ENCODE data around the gene SLC22A16.

SLC22A16 gene

DNA sequence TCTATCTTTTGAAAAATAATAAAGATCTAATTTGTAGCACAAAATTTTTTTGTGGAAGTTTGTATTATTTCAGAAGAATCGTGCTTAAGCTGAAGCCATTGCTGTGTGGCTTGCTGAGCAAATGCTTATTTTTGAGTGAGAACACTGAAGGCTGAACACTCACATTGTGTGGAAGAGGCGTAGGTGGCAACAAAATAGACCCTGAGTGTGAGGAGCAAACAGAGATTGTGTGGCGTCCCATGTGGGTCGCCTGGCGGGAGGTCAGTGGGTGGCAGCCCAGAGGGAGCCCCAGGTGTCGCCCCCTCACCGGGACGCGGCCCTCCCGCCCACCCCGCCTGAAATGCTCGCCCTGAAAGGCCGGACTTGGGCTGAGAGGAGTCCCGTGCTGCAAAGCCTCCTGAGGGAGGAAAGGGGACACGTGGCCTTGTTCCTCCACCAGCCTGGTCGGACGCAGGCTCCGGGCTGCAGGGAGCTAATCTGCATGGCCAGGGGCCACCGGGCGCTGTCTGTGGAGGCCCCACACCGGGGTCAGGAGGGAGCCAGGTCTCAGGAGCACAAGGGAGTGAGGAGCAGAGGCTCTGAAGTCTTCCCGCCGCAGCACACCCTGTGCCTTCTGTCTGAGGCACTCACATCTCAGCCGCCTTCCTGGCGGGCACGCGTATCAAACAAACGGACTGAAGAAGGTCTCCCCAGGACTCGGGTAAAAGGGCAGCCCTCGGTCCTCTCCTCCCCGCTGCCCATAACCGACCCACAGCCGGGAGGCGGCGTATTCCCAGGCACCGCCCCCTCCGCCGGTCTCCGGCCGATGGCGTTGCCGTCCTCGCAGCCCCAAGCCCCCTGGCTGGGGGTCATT lies 77.0 kb downstream of the SLC22A16 start:
- Mint-ChIP-seq H3K4me1 (ENCODE audit: low read depth in 2 of 2) (no peaks in the 10 kb centered on the region), H3K27me3 (peaks cover 15 to 22% of the 10 kb centered on the region in 2 donors), H3K9me3 (no peaks in the 10 kb centered on the region), H3K4me3 (no peak overlapping the region), H3K27ac (no peak overlapping the region), H3K36me3 (ENCODE audit: insufficient read depth) (no peaks in the 10 kb centered on the region)
- no peak for DNase-seq
- ATAC-seq (replicated peaks): no peak

DNA sequence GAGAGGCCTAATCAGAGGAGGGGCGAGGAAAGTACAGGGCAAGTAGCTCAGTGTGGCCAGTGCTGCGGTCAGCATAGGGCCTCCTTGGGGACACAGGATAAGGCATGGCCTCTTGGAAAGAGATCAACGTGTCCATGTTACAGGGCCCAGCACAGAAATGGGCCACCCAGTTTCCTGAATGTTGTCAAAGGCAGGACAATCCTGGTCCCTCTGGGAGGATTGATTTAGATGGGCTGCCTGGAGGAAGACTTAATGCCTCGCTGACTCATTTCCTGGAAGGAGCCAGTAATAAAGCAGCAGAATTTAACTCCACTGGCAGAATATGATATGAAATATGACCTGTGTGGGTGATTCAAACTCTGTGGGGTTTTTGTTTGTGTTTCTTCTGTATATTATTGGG lies 77.6 kb downstream of the SLC22A16 start:
- no peak overlapping the region for H3K4me3 Mint-ChIP-seq
- no peaks in the 10 kb centered on the region for H3K36me3 Mint-ChIP-seq (ENCODE audit: insufficient read depth)
- no peaks in the 10 kb centered on the region for H3K4me1 Mint-ChIP-seq (ENCODE audit: low read depth in 2 of 2)
- no peaks in the 10 kb centered on the region for H3K9me3 Mint-ChIP-seq
- DNase-seq (no peak), ATAC-seq (replicated peaks) (no peak)
- H3K27me3 Mint-ChIP-seq: peaks cover 15 to 22% of the 10 kb centered on the region in 2 donors
- H3K27ac Mint-ChIP-seq: no peak overlapping the region

DNA sequence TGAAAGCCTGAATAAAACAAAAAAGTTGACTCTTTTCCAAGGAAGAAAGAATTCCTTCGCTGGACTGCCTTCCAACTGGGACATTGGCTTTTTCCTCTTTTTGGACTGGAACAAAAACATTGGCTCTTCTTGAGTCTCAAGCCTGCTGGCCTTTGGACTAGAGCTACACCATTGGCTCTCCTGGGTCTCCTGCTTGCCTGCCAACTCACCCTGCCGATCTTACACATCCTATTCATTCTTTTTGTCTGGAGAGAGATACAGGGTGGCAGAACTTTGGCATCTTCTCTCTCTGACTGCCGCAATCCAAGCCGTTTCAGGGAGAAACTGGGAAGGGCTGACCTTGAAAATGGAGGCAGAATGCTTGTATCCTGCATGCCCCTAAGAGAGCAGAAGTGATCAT lies 81.2 kb downstream of the SLC22A16 start:
- no peak for DNase-seq
- H3K27ac Mint-ChIP-seq: no peak overlapping the region
- peaks cover 2 to 4% of the 10 kb centered on the region in 2 donors for H3K4me1 Mint-ChIP-seq (ENCODE audit: low read depth in 2 of 2)
- no peak overlapping the region for H3K4me3 Mint-ChIP-seq
- no peaks in the 10 kb centered on the region for H3K9me3 Mint-ChIP-seq
- H3K36me3 Mint-ChIP-seq (ENCODE audit: insufficient read depth): no peaks in the 10 kb centered on the region
- no peak for ATAC-seq (replicated peaks)
- H3K27me3 Mint-ChIP-seq: peaks cover 0 to 14% of the 10 kb centered on the region in 2 donors

DNA sequence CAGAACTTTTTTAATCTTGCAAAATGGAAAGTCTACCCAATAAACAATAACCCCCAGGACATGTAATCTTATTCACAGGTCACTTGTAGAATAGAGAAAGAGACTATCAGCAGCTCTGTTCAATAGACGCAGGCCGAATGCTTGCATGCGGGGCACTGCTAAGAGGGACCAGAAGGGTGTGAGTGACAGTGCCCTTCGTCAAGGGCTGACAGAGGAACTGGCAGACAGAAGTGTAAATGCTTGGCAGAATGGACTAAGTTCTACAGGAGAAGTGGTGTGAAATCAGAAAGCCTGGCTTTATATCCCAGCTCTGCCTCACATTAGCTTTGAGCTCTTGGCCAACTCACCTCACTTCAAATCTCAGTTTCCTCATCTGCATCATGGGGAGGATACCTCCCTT lies 82.0 kb downstream of the SLC22A16 start:
- H3K4me1 Mint-ChIP-seq (ENCODE audit: low read depth in 2 of 2): peaks cover 4 to 7% of the 10 kb centered on the region in 2 donors
- ATAC-seq (replicated peaks) (no peak), DNase-seq (no peak)
- no peaks in the 10 kb centered on the region for H3K36me3 Mint-ChIP-seq (ENCODE audit: insufficient read depth)
- H3K4me3 Mint-ChIP-seq: no peak overlapping the region
- no peak overlapping the region for H3K27ac Mint-ChIP-seq
- peaks cover 0 to 14% of the 10 kb centered on the region in 2 donors for H3K27me3 Mint-ChIP-seq
- H3K9me3 Mint-ChIP-seq: no peaks in the 10 kb centered on the region

DNA sequence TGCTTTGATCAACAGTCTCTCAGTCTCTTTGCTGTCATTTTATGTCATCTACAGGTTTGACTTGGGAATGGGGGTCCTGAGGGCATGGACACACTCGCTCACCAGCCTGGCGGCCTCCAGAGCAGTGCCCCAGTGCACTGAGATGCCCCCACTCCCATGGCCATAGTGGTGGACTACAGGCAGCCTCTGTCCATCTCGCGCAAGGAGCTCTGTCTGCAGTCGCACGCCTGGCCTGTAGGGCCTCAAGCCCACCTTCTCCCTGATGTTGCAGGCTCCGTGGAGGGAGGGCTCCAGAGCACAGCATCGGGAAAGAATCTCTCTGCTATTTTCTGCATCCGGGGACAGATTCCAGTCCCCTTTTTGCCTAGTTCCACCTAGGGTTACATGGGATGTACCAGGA lies 83.7 kb downstream of the SLC22A16 start:
- H3K9me3 Mint-ChIP-seq: no peaks in the 10 kb centered on the region
- no peak overlapping the region for H3K27ac Mint-ChIP-seq
- DNase-seq (no peak), ATAC-seq (replicated peaks) (no peak)
- H3K27me3 Mint-ChIP-seq: peaks cover 0 to 14% of the 10 kb centered on the region in 2 donors
- H3K36me3 Mint-ChIP-seq (ENCODE audit: insufficient read depth): no peaks in the 10 kb centered on the region
- H3K4me1 Mint-ChIP-seq (ENCODE audit: low read depth in 2 of 2): peaks cover 4 to 7% of the 10 kb centered on the region in 2 donors
- H3K4me3 Mint-ChIP-seq: no peak overlapping the region

DNA sequence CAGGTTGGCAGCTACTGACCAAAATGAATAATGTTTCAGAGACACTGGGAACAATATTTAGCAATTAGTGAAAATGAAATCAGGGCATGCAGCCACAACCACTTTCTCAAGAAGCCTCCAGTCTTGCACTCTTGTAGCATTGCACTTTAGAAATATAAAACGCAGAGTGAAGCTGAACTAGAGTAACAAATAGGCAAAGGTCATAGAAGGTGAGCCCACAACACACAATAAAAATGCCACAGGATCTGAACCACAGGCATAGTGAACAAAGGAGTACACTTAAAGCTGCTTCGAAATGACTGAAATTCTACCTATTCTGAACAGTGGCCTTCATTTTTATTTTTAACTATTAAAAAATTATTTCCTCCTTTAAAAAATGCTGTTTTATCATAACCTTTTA lies 86.0 kb downstream of the SLC22A16 start:
- no peak for DNase-seq
- no peak overlapping the region for H3K27ac Mint-ChIP-seq
- peak; percentile 63 for ATAC-seq (replicated peaks)
- H3K4me3 Mint-ChIP-seq: no peak overlapping the region
- no peaks in the 10 kb centered on the region for H3K9me3 Mint-ChIP-seq
- peaks cover 4 to 7% of the 10 kb centered on the region in 2 donors for H3K4me1 Mint-ChIP-seq (ENCODE audit: low read depth in 2 of 2)
- no peaks in the 10 kb centered on the region for H3K36me3 Mint-ChIP-seq (ENCODE audit: insufficient read depth)
- H3K27me3 Mint-ChIP-seq: peaks cover 0 to 14% of the 10 kb centered on the region in 2 donors

DNA sequence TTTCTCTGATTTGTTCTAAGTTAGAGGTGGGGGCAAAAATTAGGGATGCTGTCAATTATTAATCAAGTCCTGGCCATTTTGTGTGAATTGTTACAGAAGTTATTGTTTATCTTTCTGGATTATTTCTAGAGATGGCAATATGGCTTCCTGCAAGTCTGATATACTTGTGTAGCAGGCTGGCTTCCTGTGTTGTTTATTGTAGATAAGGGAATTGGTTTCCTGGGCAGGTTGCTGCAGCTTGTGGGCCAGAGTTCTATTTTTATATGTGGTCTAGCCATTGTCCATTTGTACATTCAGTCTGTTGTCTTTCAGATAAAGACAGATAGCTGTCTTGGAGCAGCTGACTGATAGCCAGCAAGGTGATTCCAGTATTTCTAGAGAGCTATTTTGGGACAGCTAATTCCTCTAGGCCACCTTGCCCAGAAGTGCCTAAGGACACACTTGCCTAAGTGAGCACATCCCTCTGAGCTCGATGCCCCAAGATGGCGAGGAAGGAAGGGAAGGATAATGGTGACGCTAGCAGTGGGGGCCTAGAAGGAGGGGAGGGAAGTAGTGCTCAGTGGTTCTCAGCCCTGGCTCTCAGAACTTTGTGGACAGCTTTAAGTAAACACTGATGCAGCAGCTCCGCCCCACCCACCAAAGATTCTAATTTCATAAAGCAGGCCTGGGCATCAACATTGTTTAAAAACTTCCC lies 86.6 kb downstream of the SLC22A16 start:
- no peak for DNase-seq
- Mint-ChIP-seq H3K4me3 (no peak overlapping the region), H3K27ac (no peak overlapping the region), H3K36me3 (ENCODE audit: insufficient read depth) (no peaks in the 10 kb centered on the region), H3K27me3 (peaks cover 0 to 14% of the 10 kb centered on the region in 2 donors), H3K9me3 (no peaks in the 10 kb centered on the region), H3K4me1 (ENCODE audit: low read depth in 2 of 2) (peaks cover 4 to 7% of the 10 kb centered on the region in 2 donors)
- peak; percentile 35 for ATAC-seq (replicated peaks)

DNA sequence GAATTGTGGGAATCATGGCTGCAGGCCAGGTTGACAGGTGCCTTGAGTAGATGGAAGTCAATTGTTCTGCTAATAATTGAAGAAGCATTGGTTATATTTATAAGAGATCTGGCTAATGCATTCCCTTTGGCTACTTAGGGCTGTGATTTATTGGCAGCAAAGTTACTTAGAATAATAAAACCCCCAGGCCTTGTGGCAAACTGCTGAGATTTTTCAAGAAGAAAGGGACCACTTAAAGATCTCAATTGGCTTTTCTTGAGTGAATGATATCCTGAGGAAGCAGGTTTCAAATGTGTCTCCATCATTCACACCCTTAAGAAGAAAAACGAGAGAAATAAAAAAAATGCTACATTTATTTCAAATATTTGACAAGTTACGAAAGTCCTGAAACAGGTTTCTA lies 88.4 kb downstream of the SLC22A16 start:
- DNase-seq (no peak), ATAC-seq (replicated peaks) (no peak)
- Mint-ChIP-seq H3K27me3 (peaks cover 0 to 11% of the 10 kb centered on the region in 2 donors), H3K4me1 (ENCODE audit: low read depth in 2 of 2) (peaks cover 4 to 7% of the 10 kb centered on the region in 2 donors), H3K36me3 (ENCODE audit: insufficient read depth) (no peaks in the 10 kb centered on the region), H3K9me3 (no peaks in the 10 kb centered on the region), H3K4me3 (no peak overlapping the region), H3K27ac (peak overlapping the region in 1 of 2 donors; percentile 40)

DNA sequence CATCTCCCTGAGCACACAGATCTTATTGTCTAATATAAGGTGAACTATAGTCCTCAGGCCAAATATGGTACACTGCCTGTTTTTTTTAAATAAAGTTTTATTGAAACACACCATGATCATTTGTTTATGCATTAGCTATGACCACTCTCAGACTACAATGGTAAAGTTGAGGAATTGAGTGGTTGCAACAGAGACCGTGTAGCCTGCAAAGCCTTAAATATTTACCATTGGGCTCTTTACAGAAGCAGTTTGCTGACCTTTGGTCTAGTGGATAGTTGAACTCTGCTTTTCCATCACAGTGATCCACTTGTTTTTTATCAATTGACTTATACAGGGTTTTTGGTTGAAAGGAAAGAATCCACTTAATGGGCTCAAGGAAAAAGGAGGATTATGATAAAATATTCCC lies 91.0 kb downstream of the SLC22A16 start:
- Mint-ChIP-seq H3K27ac (no peak overlapping the region), H3K4me3 (no peak overlapping the region)

DNA sequence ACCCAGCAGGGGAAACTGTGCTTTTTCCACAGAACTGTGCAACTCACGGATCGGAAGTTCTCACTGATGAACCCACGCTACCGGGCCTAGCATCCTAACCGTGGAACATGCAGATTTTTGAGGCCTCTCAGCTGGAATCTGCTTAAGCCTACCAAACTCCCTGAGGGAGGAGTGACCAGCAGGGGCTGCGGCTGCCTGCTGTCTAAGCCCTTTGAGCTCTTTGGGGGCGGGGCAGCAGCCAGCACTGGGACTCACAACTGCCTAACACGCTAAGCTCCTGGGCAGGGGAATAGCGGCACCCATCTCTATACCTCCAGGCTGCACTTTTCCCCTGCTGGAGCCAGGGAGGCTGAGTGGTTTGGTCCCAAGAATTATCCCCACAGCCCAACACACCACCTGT lies 97.9 kb downstream of the SLC22A16 start:
- ATAC-seq (replicated peaks) (no peak), DNase-seq (no peak)
- H3K27me3 Mint-ChIP-seq: peaks cover 12 to 36% of the 10 kb centered on the region in 2 donors
- H3K27ac Mint-ChIP-seq: no peak overlapping the region
- H3K36me3 Mint-ChIP-seq (ENCODE audit: insufficient read depth): no peaks in the 10 kb centered on the region
- peaks cover 0 to 5% of the 10 kb centered on the region in 2 donors for H3K9me3 Mint-ChIP-seq
- no peaks in the 10 kb centered on the region for H3K4me1 Mint-ChIP-seq (ENCODE audit: low read depth in 2 of 2)
- H3K4me3 Mint-ChIP-seq: no peak overlapping the region

More for the DNA sequence above, 91.0 kb downstream of the SLC22A16 start:
- Mint-ChIP-seq H3K27me3 (peaks cover 6 to 10% of the 10 kb centered on the region in 2 donors), H3K36me3 (ENCODE audit: insufficient read depth) (no peaks in the 10 kb centered on the region), H3K9me3 (peaks cover 0 to 5% of the 10 kb centered on the region in 2 donors), H3K4me1 (ENCODE audit: low read depth in 2 of 2) (peaks cover 0 to 5% of the 10 kb centered on the region in 2 donors)
- ATAC-seq (replicated peaks): no peak
- no peak for DNase-seq

Data from effector memory CD8-positive, alpha-beta T cell (primary cell).